GM23248 (cell line): ENCODE measurements around the gene ESPN.
"Not testable (repeated sequence)": the region's sequence is repeated elsewhere in the genome, so short reads cannot be mapped to it uniquely, and the experiment has no call there.

ENCODE experiments used
- EZH2 ChIP-seq: fragments of 200-600 bp; sonication (generic); IDR thresholded peaks from 2 replicates; pipeline ENCODE4 v1.6.1; 2018; ENCODE audit warnings: antibody characterized with exemption, mild to moderate bottlenecking; ENCODE audit not compliant: insufficient read depth, poor library complexity, severe bottlenecking
- EZH2phosphoT487 ChIP-seq: fragments of 200-600 bp; sonication (generic); IDR thresholded peaks from 2 replicates; pipeline ENCODE4 v1.6.1; 2018; ENCODE audit warnings: antibody characterized with exemption, moderate library complexity, mild to moderate bottlenecking, low read depth; ENCODE audit not compliant: insufficient read depth

DNA sequence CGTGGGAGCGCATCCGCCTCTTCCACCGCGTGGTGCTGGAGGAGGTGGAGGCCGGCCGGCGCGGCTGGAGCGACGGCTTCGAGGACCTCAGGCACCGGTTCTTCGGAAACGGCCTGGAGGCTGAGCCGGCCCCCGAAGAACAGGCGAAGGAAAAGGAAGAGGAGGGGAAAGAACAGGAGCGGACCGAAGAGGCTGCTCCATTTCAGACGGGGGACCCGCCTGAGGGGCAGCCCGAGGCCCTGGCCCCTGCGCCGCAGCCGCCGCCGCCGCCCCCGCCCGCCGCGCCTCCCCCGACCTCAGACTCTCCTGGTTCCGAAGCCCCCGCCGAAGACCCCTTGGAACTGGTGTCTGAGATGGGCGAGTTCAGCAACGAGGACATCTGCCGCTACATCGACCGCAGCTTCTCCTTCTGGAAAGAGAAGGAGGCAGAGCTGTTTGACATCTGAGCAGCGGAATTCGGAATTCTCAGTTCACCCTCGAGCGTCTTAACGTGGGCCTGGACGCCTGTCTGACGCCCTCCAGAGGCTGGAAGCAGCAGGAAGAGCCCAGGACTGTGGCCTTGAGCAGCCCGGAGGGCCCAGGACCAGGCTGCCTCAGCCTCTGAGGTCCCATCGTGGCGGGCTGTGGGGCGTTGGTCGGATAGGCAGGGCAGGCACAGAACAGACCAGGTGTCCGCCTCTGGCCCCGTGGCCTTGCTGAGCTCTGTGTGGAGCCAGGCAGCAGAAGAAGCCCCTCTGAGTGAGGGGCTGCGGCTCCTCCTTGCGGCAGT lies 31.4 kb downstream of the ESPN start:
- not testable (repeated sequence) for TF ChIP-seq EZH2phosphoT487, EZH2
